Lower leg skin (tissue), 3 donors: Measurements from ENCODE around the gene TMEM272.

Source experiments
- POLR2A ChIP-seq, 2 donors: fragments of 450-650 bp; IDR thresholded peaks; one replicate each; pipeline ENCODE4 v1.6.1; 2016 to 2017; ENCODE audit warnings: antibody characterized with exemption in 2 of 2, mild to moderate bottlenecking in 1 of 2, moderate library complexity in 1 of 2
- TF ChIP-seq, protein P1 (sequence below), 3 donors: fragments of 450-650 bp; IDR thresholded peaks; one replicate each; pipeline ENCODE4 v1.5.1; 2016; ENCODE audit warnings: antibody characterized with exemption in 3 of 3, mild to moderate bottlenecking in 3 of 3, moderate library complexity in 2 of 3

DNA sequence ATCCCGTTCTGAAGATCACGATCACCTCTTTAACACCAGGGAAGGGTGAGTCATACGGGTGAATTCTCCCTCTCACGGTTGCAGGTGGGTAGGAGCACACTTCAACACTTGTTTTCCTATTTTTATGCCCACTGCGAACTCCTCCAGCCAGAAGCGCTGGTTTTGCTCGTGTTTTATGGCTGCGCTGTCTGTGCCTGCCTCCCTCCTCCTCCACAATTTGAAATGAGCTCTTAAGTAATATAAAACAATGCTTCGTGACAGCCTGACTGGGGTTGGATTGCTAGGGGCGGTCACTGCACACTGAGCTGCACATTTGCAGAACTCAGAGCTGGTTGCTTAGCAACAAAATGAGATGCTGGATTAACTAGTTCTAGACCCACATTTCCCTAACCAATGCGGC lies 29.7 kb upstream of the TMEM272 start:
- TF ChIP-seq, protein P1, sequence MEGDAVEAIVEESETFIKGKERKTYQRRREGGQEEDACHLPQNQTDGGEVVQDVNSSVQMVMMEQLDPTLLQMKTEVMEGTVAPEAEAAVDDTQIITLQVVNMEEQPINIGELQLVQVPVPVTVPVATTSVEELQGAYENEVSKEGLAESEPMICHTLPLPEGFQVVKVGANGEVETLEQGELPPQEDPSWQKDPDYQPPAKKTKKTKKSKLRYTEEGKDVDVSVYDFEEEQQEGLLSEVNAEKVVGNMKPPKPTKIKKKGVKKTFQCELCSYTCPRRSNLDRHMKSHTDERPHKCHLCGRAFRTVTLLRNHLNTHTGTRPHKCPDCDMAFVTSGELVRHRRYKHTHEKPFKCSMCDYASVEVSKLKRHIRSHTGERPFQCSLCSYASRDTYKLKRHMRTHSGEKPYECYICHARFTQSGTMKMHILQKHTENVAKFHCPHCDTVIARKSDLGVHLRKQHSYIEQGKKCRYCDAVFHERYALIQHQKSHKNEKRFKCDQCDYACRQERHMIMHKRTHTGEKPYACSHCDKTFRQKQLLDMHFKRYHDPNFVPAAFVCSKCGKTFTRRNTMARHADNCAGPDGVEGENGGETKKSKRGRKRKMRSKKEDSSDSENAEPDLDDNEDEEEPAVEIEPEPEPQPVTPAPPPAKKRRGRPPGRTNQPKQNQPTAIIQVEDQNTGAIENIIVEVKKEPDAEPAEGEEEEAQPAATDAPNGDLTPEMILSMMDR (IDR thresholded peaks at IDR 0.05), result no peak
- no peak for TF ChIP-seq POLR2A (IDR thresholded peaks at IDR 0.05)
